RCC 7860 (cell line): Measurements from ENCODE around the gene ILK.

ENCODE experiments used
- DNase-seq: peaks from one replicate; pipeline ENCODE4 v3.0.0-alpha.2; 2015; ENCODE audit warnings: low spot score
- FAIRE-seq: peaks from 2 replicates; lab custom pipeline; 2012; peaks lifted over from hg19 to GRCh38; lab: Jason Lieb, UNC

Gene ILK

DNA sequence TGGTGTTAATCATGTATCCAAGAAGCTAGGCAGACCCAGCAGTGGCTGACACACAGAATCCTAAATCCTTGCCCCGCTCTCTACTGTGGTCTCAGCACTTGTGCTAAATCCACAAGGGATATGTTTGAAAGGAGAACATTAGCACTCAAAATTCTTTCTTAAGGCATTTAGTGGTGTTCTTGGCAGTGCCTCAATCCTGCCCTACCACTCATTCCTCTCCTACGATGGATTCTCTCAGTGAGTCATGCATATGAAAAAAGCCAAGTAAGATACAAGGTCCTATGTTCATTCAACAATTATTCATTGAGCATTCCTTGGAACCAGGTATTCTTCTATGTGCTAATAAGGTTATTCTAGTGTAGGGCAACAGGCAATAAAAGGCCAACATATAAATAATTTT is 31.4 kb upstream of the ILK start:
- no peak for FAIRE-seq
- no peak for DNase-seq

DNA sequence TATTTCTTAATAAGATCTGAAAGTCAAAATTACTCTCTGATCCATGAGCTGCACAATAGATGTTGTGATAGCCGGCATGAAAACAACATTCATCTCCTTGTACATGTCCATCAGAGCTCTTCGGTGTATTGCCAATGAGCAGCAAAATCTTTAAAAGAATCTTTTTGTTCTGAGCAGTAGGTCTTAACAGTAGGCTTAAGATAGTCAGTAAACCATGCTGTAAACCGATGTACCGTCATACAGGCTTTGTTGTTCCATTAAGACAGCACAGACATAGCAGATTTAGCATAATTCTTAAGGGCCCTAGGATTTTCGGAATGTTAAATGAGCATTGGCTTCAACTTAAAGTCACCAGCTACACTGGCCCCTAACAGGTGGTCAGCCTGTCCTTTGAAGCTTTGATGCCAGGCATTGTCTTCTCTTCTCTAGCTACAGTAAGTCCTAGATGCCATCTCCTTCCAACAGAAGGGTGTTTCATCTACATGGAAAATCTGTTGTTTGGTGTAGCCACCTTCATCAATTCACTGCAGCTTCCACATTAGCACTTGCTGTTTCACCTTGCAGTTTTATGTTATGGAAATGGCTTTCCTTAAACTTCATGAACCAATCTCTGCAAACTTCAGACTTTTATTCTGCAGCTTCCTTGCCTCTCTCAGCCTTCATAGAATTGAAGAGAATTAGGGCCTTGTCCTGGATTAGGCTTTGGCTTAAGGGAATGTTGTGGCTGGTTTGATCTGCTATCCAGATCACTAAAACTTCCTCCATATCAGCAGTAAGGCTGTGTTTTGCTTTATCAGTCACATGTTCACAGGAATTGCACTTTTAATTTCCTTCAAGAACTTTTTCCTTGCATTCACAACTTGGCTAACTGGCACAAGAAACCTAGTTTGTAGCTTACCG is 28.5 kb upstream of the ILK start:
- DNase-seq (no peak), FAIRE-seq (no peak)

DNA sequence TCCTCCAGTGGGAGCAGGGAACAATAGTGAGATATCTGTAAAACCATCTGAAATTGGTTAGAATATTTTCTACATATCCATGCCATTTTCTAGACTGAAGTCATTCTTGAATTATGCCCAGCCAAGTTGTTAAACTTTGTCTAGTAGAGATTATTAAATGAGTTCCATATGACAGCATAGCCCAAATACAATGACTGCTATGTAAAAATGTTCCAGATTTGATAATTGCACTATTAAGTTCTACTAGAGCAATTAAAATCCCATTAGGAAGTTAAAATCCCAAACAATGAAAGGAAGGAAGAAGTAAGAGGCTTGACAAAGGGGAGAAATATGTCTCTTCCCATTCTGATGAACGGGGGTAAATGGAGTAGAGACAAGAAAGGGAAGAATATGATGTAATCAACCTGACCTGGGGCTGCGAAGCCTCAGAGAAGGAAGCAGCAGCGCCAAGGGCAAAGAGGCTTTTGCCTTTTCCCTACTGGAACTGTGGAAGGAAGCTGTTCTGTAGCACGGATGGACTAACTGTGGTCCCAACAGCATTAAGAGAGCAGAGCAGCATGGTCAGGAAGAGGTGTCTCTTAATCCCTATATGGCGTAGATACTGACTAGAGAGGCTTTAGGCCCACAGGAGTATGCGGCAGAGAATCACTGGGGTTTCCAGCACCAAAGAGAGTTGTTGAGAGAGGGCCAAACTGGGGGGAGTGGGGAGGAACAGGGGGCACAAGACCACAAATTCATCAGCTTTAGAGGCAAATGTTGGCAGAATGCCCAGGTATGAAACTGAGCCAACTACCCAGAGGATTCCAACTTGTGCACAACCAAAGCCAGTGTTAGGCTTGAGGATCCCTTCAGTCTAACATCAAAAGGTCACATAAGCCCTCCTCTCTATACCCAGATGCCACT is 26.9 kb upstream of the ILK start:
- no peak for DNase-seq
- FAIRE-seq = no peak

DNA sequence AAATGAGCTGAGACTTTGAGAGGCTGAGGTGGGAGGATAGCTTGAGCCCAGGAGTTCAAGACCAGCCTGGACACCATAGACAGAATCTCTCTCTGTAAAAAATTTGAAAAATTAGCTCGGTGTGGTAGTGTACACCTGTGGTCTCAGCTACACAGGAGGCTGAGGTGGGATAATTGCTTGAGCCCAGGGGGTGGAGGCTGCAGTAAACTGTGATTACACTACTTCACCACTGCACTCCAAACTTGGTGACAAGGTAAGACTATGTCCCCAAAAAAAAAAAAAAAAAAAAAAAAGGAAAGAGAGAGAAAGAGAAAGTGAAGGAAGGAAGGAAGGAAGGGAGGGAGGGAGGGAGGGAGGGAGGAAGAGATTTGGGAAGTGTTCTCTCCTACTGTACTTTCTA is 25.4 kb upstream of the ILK start:
- FAIRE-seq = no peak
- no peak for DNase-seq

DNA sequence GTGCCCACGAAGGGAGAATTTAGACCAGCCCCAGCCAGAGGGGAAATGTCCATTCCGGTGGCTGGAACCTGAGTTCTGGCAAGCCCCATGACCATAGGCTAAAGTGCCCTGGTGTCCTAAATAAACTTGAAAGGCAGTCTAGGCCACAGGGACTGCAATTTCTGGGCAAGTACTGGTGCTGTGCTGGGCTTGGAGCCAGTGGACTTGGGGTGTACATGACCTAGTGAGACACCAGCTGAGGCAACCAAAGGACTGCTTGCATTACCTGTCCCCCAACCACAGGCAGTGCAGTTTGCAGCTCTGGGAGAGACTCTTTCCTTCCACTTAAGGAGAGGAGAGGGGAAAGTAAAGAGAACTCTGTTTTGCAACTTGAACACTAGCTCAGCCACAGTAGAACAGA is 23.9 kb upstream of the ILK start:
- no peak for DNase-seq
- no peak for FAIRE-seq

DNA sequence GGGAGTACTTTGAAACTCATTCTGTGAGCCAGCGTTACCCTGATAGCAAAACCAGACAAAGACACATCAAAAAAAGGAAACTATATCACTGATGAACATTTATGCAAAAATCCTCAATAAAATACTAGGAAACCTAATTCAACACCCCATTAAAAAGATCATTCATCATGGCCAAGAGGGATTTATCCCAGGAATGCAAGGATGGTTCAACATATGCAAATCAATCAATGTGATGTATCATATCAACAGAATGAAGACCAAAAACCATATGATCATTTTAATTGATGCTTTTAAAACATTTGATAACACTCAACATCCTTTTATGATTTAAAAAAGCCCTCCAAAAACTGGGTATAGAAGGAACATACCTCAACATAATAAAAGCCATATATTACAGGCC is 20.0 kb upstream of the ILK start:
- no peak for FAIRE-seq
- DNase-seq = no peak

DNA sequence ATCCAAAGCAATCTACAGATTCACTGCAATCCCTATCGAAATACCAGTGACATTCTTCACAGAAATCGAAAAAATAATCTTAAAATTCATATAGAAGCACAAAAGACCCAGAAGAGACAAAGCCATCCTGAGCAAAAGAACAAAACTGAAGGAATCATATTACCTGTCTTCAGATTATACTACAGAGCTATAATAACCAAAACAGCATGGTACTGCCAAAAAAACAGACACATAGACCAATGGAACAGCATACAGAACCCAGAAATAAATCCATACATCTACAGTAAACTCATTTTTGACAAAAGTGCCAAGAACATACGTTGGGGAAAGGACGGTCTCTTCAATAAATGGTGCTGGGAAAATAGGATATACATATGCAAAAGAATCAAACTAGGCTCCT is 19.0 kb upstream of the ILK start:
- FAIRE-seq (no peak), DNase-seq (no peak)

DNA sequence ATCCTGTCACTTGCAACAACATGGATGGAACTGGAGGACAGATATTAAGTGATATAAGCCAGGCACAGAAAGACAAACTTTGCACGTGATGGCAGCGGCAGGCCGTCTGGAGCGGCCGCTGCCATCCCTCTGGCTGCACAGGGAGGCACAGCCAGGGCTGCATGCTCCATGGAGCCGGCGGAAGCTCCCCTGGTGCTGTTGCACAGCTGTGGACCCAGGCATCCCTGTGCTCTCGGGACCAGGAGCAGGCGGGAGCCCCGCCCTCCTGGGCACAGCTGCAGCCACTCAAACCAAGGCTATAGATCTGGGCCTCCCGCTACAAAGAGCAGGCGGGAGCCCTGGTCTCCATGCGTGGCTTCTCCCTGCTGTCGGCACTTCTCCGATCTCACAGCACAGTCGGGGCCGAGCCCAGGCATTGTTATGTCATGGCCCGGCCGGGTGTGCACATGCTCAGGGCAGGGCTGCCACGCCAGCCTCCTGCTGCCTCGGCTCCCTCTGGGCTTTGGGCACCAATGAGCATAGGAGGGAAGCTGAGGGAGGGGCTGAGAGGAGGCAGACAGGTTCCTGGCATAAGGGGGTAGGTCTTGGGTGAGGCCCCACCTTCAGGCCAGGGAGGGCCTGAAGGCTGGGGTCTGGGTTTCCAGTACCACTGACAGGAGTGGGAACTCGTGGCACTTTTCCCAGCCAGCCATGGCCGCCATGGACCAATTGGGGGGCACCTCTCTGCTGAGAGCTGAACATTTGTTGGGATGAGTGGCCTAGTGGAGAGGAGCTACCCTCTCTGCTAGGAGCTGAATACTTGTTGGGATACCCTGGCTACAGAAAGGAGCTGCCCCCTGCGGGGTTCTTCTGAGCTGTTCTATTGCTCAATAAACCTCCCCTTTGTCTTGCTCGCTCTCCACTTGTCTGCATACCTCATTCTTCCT is 16.9 kb upstream of the ILK start:
- FAIRE-seq = no peak
- no peak for DNase-seq

DNA sequence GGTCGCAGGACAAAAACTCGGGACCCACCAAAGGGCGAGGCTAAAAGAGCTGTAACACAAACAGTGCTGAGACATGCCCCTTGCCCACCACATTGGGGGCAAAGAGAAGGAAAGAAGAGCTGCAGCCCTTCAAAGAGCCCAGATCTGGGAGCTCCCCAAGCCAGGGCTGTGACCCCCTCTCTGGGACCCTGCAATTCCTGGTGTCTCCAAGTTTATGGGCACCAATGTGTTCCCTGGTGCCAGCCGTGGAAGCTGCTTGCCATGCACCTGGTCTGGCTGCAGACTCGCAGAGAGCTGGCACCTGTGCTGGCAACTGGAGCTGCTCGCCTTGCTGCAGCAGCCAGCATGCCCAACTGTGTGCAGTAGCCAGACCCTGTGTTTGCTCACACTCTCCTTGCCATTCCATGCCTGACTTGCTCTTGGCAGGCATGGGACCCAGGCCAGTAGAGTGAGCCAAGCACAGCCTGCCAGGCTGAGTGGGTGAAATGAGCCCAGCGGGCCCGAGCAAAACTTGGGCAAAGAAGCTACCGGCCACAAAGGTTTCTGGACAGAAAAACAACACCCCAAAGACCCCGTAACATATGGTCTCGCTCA is 16.1 kb upstream of the ILK start:
- no peak for DNase-seq
- FAIRE-seq = no peak

DNA sequence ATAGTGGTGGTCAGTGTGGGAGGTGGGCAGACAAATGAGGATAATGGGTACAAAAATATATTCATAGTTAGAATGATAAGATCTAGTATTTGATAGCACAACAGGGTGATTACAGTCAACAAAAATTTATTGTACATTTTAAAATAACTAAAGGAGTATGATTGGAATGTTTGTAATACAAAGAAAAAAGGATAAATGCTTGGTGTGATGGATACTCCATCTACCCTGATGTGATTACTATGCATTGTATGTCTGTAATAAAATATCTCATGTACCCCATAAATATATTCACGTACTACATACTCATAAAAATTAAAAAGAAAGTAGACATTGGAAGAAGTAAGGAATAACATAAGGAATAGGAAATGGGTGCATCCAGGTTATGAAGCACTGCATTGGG is 15.6 kb upstream of the ILK start:
- FAIRE-seq (no peak), DNase-seq (no peak)

DNA sequence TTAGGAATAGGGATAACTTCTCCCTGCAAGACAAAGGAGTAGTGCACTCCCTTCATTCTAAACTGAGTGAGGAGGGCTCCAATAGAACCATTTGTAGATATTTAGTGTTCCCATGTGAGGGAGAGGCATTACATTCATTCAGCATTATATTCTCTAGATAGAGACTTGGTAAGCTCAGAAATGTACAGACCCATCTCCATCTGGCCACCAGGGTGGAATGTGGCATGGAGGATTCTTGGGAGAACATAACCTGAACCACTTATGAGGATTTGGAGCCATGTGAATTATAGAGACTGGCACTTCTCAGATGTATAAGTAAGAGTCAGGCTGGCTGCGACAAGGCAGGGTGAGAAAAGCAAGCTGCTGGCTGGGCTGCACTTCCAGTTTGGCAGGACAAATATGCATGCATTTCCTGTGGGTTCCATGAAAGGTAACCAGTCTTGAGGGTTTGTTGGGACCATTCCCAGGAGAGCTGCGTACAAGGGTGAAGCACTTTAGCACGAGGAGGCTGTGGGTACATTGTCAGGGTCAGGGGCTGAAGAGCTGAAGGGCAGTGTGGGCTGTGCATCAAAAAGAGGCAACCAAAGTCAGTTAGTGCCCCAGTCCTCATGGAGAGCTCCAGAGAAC is 9.3 kb upstream of the ILK start:
- DNase-seq (no peak), FAIRE-seq (no peak)

DNA sequence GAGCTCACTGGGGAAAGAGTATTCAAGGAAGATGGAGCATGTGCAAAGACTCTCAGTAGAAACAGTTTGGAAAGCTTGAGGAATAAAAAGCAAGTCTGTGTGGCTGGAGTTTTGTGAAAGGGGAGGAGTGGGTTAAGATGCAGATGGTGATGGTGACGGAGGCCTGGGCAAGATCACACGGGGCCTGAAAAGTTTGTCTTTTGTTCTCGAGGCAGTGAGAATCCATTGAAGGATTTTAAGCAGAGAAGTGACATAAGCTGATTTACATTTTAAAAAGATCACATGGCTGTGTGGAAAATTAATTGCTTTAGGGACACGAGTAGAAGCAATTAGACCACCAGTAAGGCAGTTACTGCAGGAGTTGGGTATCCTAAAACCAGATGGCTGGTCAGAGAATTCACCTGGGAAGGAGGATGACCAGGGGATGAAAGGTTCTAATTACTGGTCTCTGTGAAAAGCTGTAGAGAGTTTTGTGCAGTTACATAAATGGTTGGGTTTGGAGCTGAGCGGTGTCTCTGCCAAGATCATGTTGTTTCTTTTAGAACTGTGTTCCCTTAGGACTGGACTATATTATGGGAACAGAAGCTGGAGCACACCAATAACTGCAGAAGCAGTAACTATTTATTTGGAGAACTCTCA is 7.2 kb upstream of the ILK start:
- DNase-seq (no peak), FAIRE-seq (no peak)

DNA sequence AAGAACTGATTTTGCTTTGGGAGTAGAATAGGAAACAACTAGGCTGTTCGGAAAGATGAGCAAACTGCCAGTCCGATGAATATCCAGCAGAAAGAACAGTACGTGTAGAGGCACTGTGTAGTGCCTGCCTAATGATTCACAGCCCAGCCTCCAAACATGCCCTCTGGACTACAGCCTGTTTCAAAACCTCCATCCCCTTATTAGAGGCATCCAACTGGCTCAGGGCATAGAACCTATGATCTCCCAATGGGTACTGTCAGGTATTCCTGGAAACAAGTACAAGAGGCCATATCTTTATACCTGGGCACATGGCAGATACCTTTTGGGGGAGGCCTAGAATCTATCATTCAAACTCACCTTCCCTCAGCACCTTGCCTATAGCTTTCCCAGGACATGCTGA is 5.0 kb upstream of the ILK start:
- FAIRE-seq (no peak), DNase-seq (no peak)

DNA sequence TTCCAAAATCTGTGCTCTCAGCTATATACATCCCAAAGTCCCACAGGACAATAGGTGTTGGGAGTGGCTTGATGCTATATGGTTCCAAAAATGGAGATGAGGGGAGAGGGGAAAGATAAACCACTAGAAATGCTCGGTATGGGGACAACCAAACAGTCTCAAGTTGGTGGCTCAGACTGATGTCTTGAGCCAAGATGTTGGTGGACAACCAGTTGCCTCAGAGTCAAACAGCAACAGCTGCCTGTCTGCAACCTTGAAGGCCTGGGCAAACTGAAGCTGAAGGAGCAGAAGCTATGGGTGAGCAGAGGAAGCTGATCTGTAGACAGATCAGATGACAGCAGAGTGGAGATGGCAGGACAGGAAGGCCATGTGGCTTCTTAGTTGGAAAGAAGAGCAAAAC is 4.1 kb upstream of the ILK start:
- no peak for DNase-seq
- no peak for FAIRE-seq

DNA sequence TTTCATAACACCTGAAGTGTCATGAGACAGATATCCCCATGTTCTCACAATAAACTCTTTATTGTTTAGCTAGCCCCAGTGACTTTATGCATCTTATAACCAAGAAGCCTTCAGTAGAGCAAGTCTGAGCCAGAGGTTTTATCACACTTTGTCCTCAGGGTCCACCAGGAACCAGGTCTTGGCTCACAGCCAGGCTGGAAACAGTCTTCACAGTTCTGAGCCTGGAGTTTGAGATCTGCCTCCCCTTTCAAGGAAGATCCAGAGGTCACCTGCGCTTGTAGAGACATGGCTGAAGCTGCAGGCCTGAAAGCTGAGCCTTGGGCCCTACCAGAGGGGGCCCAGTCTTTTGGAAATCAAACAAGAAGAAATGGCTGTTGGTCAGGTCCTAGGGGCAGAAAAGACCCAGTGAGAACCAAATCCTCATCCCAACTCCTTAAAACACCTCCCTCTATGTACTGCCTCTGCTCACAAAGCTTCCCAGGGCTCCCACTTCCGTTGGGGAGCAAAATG is 3.6 kb upstream of the ILK start:
- FAIRE-seq (no peak), DNase-seq (no peak)

DNA sequence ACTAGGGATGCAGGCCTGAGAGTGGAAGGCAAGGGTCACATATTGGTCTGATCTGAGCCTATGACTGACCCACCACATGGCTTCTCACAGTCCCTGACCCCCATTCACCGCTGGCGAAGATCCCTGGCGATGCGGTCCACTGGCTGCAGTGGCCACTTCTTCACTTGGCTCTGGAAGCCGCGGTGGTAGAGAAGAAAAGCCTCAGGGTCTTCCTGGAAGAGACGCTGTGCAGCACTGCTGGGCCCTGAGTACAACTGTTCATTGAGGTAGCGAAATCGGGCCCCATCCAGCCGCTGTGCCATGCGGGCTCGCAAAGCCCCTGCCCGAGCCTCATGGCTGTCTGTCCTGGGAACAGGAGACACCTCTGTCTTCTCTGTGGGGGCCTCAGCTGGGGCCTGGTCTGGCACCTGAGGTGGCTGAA is 2.5 kb upstream of the ILK start:
- DNase-seq = no peak
- FAIRE-seq = no peak

DNA sequence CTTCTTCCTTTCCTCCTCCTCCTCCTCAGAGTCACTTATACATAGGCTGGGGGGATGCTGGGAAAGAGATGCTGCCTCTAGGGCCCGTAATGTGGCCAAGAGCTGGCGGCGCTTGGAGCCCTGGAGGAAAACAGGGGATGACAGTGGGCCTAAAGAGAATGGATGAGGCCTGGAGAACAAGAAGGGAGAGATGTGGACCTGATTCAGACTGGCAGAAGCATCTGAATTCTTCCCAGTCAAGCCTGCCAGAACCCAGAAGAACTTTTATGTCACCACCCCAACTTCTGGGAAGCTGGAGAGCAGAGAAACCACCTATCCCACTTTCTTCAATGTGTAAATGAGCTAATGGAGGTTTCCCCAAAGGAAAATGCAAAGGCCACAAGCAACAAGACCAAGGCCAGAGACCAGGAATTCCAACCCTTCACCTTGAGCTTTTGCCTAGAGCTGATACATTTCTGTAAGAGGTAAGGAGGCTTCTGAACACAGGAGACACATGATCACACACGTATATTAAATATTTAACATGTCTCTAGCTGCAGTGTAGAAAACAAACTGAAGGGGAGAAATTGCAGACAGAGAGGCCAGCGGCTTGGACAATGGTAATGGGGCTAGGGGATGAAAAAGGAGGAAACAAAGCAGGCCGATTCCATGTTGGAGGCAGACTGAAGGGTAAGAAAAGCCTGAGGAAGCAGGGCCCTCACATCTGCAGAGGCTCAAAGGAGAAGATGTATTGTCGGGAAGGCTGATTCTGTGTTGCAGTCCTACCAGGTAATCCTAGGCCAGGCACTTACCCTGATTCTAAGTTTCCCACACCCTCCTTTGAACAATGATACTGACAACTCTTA is 1.3 kb upstream of the ILK start:
- FAIRE-seq = no peak
- no peak for DNase-seq

DNA sequence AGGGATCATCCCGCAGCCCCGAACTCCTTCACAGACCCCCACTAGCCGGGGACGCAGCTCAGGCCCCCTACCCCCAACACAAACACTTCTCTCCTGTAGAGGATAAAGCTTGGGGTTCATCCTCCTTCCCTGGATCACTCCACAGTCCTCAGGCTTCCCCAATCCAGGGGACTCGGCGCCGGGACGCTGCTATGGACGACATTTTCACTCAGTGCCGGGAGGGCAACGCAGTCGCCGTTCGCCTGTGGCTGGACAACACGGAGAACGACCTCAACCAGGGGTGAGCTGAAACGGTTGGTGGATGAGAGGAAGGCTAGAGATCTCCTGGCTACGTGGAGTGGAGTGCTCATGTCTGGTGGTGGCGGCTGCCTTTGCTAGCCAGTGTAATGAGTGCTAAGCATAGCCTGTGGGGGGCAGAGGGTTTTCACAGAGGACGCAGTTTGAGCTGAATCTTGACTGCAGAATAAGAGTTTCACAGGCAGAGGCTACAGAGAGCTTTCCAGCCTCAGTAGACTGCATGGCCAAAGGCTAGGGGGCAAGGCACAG is 580 bp downstream of the ILK start:
- DNase-seq (peak; percentile 27), FAIRE-seq (no peak)
